PC-3 (cell line): ENCODE results near the gene L3HYPDH. TPM values are rescaled to one million over a fixed set of nuclear protein-coding genes. Genes with fewer than 3 reads are reported as not detected.
A peak's percentile ranks its signal among the peaks of the same experiment; 100 is the strongest.

ENCODE experiments used
- ATAC-seq: fragments of 200-7000 bp; cut with Tn5 transposase; 2 replicates; pipeline ENCODE4 v1.9.1; 2020; ENCODE audit warnings: mild to moderate bottlenecking, moderate library complexity
- BruUV-seq: library from RNA; stranded (reverse); fragments of 400-500 nt; replicated peaks from 2 replicates; lab custom pipeline; 2021; lab: Mats Ljungman, UMichigan
- CTCF ChIA-PET: fragments of 300-600 bp; sonication (Branson Sonifier 250); formaldehyde crosslinking; loops from one replicate; lab custom pipeline; 2022; ENCODE audit warnings: antibody characterized with exemption; lab: Charles Lee
- POLR2A ChIA-PET: fragments of 300-600 bp; sonication (Branson Sonifier 250); formaldehyde crosslinking; loops from one replicate; lab custom pipeline; 2022; ENCODE audit warnings: antibody characterized with exemption; ENCODE audit not compliant: unreplicated experiment; lab: Charles Lee
- DNase-seq: peaks from one replicate; pipeline ENCODE4 v3.0.0-alpha.2; 2015
- H2AFZ ChIP-seq: fragments of 300-600 bp; sonication (generic); 2 replicates; pipeline ENCODE4 v1.6.0; 2016; ENCODE audit warnings: antibody characterized with exemption, low read length
- H3F3A ChIP-seq: fragments of 300-600 bp; sonication (generic); one replicate; pipeline ENCODE4 v1.6.0; 2017; ENCODE audit warnings: antibody characterized with exemption, low read length, control low read depth, mild to moderate bottlenecking; ENCODE audit not compliant: unreplicated experiment
- H3K27ac ChIP-seq: fragments of 300-600 bp; sonication (generic); 2 replicates; pipeline ENCODE4 v1.5.1; 2016; ENCODE audit warnings: mild to moderate bottlenecking, low read length
- H3K27me3 ChIP-seq: fragments of 300-600 bp; sonication (generic); 2 replicates; pipeline ENCODE4 v1.6.1; 2016; ENCODE audit warnings: low read length, mixed read lengths
- H3K36me3 ChIP-seq: fragments of 300-600 bp; sonication (generic); 2 replicates; pipeline ENCODE4 v1.6.1; 2016; ENCODE audit warnings: low read depth, mixed run types, low read length, mixed read lengths
- H3K4me1 ChIP-seq: fragments of 300-600 bp; sonication (generic); 2 replicates; pipeline ENCODE4 v1.5.1; 2016; ENCODE audit warnings: low read length; ENCODE audit not compliant: insufficient read depth
- H3K4me2 ChIP-seq: fragments of 300-600 bp; sonication (generic); 2 replicates; pipeline ENCODE4 v1.6.0; 2016; ENCODE audit warnings: low read length
- H3K4me3 ChIP-seq: fragments of 300-600 bp; sonication (generic); 2 replicates; pipeline ENCODE4 v1.5.1; 2016; ENCODE audit warnings: mild to moderate bottlenecking, low read length, mixed read lengths
- H3K79me2 ChIP-seq: fragments of 300-600 bp; sonication (generic); 2 replicates; pipeline ENCODE4 v1.6.1; 2017; ENCODE audit warnings: low read length, mixed read lengths
- H3K9ac ChIP-seq: fragments of 300-600 bp; sonication (generic); 2 replicates; pipeline ENCODE4 v1.6.0; 2016; ENCODE audit warnings: mild to moderate bottlenecking, low read length
- H3K9me2 ChIP-seq: fragments of 300-600 bp; sonication (generic); replicated peaks from 2 replicates; pipeline ENCODE4 v1.6.1; 2016; ENCODE audit warnings: mixed run types, low read length, mixed read lengths
- H3K9me3 ChIP-seq: fragments of 300-600 bp; sonication (generic); 2 replicates; pipeline ENCODE4 v1.6.1; 2016; ENCODE audit warnings: low read length, mixed read lengths
- H4K20me1 ChIP-seq: fragments of 300-600 bp; sonication (generic); 2 replicates; pipeline ENCODE4 v1.6.1; 2016; ENCODE audit warnings: low read length, mixed read lengths
- CTCF ChIP-seq: fragments of 300-600 bp; sonication (generic); conservative IDR thresholded peaks from 2 replicates; pipeline ENCODE4 v1.5.1; 2017; ENCODE audit warnings: antibody characterized with exemption, low read depth, mild to moderate bottlenecking, low read length
- EZH2 ChIP-seq: fragments of 300-600 bp; sonication (generic); IDR thresholded peaks from one replicate; pipeline ENCODE4 v1.6.1; 2017; ENCODE audit warnings: antibody characterized with exemption, mild to moderate bottlenecking, low read length; ENCODE audit not compliant: unreplicated experiment
- EZH2phosphoT487 ChIP-seq: fragments of 300-600 bp; sonication (generic); IDR thresholded peaks from 2 replicates; pipeline ENCODE4 v1.6.1; 2018; ENCODE audit warnings: mild to moderate bottlenecking, antibody characterized with exemption, low read length, borderline replicate concordance
- intact Hi-C: fragments of 100-400 bp; cut with micrococcal nuclease; formaldehyde crosslinking; loops from 2 replicates; pipeline ENCODE4 v1.9.0; 2023
- total RNA-seq: library from RNA; depleted of rRNA; stranded (reverse); fragments of >200 nt; gene quantifications from 2 replicates; pipeline ENCODE4 v1.2.3, GENCODE V29; 2014

Gene L3HYPDH
- total RNA-seq, 1 experiment from 2014 or later, result 117 TPM

- intact Hi-C loops, result no loop called here
- Histone ChIP-seq H3K27ac (no peak overlapping the region), H3K9me3 (no peaks in the 10 kb centered on the region), H2AFZ (no peak overlapping the region), H3K9ac (no peak overlapping the region), H3F3A (no peaks in the 10 kb centered on the region), H3K36me3 (0 out of 2 replicates have a peak, but pooled peaks cover 16% of the 10 kb centered on the region), H3K4me1 (peaks cover 10% of the 10 kb centered on the region), H3K4me3 (no peak overlapping the region), H3K27me3 (no peaks in the 10 kb centered on the region), H4K20me1 (no peaks in the 10 kb centered on the region), H3K79me2 (no peaks in the 10 kb centered on the region; the same call in 1 of the 2 replicates), H3K9me2 (no peaks in the 10 kb centered on the region), H3K4me2 (no peak overlapping the region)
- BruUV-seq, result no TSS peak
- CTCF ChIA-PET, result no interaction called here
- POLR2A ChIA-PET, result no interaction called here
- no peak for DNase-seq
- TF ChIP-seq EZH2, result no peak
- TF ChIP-seq EZH2phosphoT487, result no peak
- no peak for TF ChIP-seq CTCF
- ATAC-seq, result no peak
These were observed 25.7 kb downstream of the L3HYPDH start for GRCh38 chr14:59458486-59458885.

- no TSS peak for BruUV-seq
- Histone ChIP-seq H3K9ac (no peak overlapping the region), H3F3A (no peaks in the 10 kb centered on the region), H2AFZ (no peak overlapping the region), H3K79me2 (no peaks in the 10 kb centered on the region), H3K27ac (no peak overlapping the region), H3K27me3 (no peaks in the 10 kb centered on the region), H3K4me3 (no peak overlapping the region), H3K4me1 (peaks cover 10% of the 10 kb centered on the region), H3K9me2 (no peaks in the 10 kb centered on the region), H4K20me1 (no peaks in the 10 kb centered on the region), H3K9me3 (no peaks in the 10 kb centered on the region), H3K4me2 (no peak overlapping the region), H3K36me3 (0 out of 2 replicates have a peak, but pooled peaks cover 15% of the 10 kb centered on the region)
- DNase-seq, result no peak
- ChIA-PET POLR2A (no interaction called here), CTCF (no interaction called here)
- no peak for ATAC-seq
- intact Hi-C loops, result no loop called here
- TF ChIP-seq CTCF, result no peak
- no peak for TF ChIP-seq EZH2
- no peak for TF ChIP-seq EZH2phosphoT487
These were observed 28.8 kb downstream of the L3HYPDH start for GRCh38 chr14:59455411-59455810.

- H3K27me3 ChIP-seq, result no peaks in the 10 kb centered on the region
- no peak overlapping the region for H3K9ac ChIP-seq
- H3K4me2 ChIP-seq, result no peak overlapping the region
- H3K27ac ChIP-seq, result peak overlapping the region; percentile 44
- peak; percentile 94 for DNase-seq
- POLR2A ChIA-PET, result no interaction called here
- H3K4me1 ChIP-seq, result peaks cover 10% of the 10 kb centered on the region
- peak; percentile 86 for ATAC-seq
- H2AFZ ChIP-seq, result no peak overlapping the region
- H3K79me2 ChIP-seq, result no peaks in the 10 kb centered on the region
- no peaks in the 10 kb centered on the region for H4K20me1 ChIP-seq
- no TSS peak for BruUV-seq
- no peaks in the 10 kb centered on the region for H3K9me3 ChIP-seq
- H3F3A ChIP-seq, result no peaks in the 10 kb centered on the region
- CTCF ChIA-PET, result interaction anchor here (0.7 kb wide), 1 partner anchor 733 kb away, joined by 4 read pairs; no protein-coding TSS in a partner anchor
- H3K4me3 ChIP-seq, result no peak overlapping the region
- 0 out of 2 replicates have a peak, but pooled peaks cover 13% of the 10 kb centered on the region for H3K36me3 ChIP-seq
- intact Hi-C loops, result no loop called here
- no peak for TF ChIP-seq EZH2phosphoT487
- no peak for TF ChIP-seq EZH2
- no peak for TF ChIP-seq CTCF
- H3K9me2 ChIP-seq, result no peaks in the 10 kb centered on the region
These were observed 30.1 kb downstream of the L3HYPDH start for GRCh38 chr14:59454139-59454538.
